Measurements from ENCODE around the gene NPR2. TPM values are rescaled to one million over a fixed set of nuclear protein-coding genes. Genes with fewer than 3 reads are reported as not detected.

Gene NPR2
- total RNA-seq: 1 to 10 TPM; 7.5 to 7.8 TPM

- ChIA-PET CTCF (interaction anchor here (1.4 to 4.8 kb wide), 3 partner anchors 34 to 91 kb away, joined by 4 to 34 read pairs (median 7); no protein-coding TSS in a partner anchor), POLR2A (no interaction called here)
- no peaks in the 10 kb centered on the region for H3K9me3 Mint-ChIP-seq
- intact Hi-C loops (cut with micrococcal nuclease): loop anchor here (2.0 kb wide), 2 partner anchors 35 to 91 kb away; no protein-coding TSS in a partner anchor
- peaks cover 10% of the 10 kb centered on the region for H3K36me3 Mint-ChIP-seq (ENCODE audit: low read depth)
- DNase-seq: no peak
- ATAC-seq: no peak
- H3K27ac Mint-ChIP-seq: no peak within 1 kb of the TSS
- peaks cover 8% of the 10 kb centered on the region for H3K4me1 Mint-ChIP-seq (ENCODE audit: low read depth)
- H3K4me3 Mint-ChIP-seq: no peak within 1 kb of the TSS
- no peak for TF ChIP-seq CTCF (IDR thresholded peaks at IDR 0.05)
- no peaks in the 10 kb centered on the region for H3K27me3 Mint-ChIP-seq
Observed at GRCh38 chr9:35791297-35791921, at the start of gene NPR2. Gene NPR2, plus strand, starts transcription at chr9:35791591. Its CDS starts 818 bp downstream, at chr9:35792409.

DNA sequence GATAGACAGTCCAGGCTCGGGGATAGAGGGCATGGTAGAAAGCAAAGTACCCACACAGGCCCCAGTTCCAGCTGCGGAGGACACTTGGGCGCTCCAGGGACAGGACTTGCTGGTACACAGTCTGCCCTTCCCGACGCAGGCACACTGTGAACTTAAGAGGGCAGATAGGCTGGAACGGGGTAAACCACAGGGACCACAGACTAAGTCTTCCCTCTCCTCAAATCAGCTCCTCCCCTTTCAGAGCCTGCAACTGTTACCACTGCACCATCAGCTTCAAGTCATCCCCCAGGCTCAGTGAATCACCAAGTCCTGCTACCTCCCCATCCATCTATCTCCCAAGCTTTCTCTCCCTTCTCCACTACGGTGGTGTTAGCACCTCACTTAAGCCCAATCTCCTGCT, 49.7 kb upstream of the NPR2 start:
- peak; percentile 25 for DNase-seq
- H3K27ac Mint-ChIP-seq: peak overlapping the region; percentile 23
- H3K4me1 Mint-ChIP-seq (ENCODE audit: low read depth): peaks cover 32% of the 10 kb centered on the region
- no peak for TF ChIP-seq CTCF (IDR thresholded peaks at IDR 0.05)
- no peaks in the 10 kb centered on the region for H3K9me3 Mint-ChIP-seq
- ChIA-PET POLR2A (interaction anchor here (1.0 kb wide), 1 partner anchor 84 kb away, joined by 3 read pairs; the partner anchor contains the start of genes CCDC107 and RMRP), CTCF (interaction anchor here (1.0 to 1.6 kb wide), 2 partner anchors 15 to 48 kb away, joined by 3 to 5 read pairs; no protein-coding TSS in a partner anchor)
- no peak overlapping the region for H3K4me3 Mint-ChIP-seq
- ATAC-seq: peak; percentile 56
- intact Hi-C loops (cut with micrococcal nuclease): no loop called here
- peaks cover 26% of the 10 kb centered on the region for H3K36me3 Mint-ChIP-seq (ENCODE audit: low read depth)
- H3K27me3 Mint-ChIP-seq: no peaks in the 10 kb centered on the region

DNA sequence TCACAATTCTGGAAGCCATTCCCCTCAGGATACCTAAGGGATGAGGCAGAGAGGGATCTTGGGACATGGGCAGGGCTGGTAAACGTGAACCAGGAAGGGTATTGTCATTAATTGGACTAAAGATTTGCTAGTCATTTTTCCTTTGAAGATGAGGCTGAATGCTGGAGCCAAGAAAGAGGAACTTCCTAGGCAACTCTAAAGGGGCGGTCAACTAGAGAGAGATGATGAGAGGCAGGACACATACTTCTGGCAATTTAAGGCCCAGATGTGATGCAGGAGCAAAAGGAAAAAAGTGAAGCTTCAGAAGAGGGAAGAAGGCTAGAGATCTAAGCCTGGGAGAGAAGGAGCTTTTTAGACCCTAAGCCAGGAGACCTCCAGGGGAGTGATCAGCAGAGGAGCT, 47.9 kb upstream of the NPR2 start:
- intact Hi-C loops (cut with micrococcal nuclease): no loop called here
- no peaks in the 10 kb centered on the region for H3K27me3 Mint-ChIP-seq
- POLR2A ChIA-PET: interaction anchor here (1.1 kb wide), 2 partner anchors 8 to 16 kb away, joined by 4 to 7 read pairs; no protein-coding TSS in a partner anchor
- no peak overlapping the region for H3K27ac Mint-ChIP-seq
- H3K9me3 Mint-ChIP-seq: no peaks in the 10 kb centered on the region
- CTCF ChIA-PET: interaction anchor here (1.7 to 6.6 kb wide), 4 partner anchors 8 to 139 kb away, joined by 4 to 51 read pairs (median 6); partner anchors contain the start of genes CREB3 and TLN1
- no peak for TF ChIP-seq CTCF (IDR thresholded peaks at IDR 0.05)
- H3K4me1 Mint-ChIP-seq (ENCODE audit: low read depth): peaks cover 45% of the 10 kb centered on the region
- DNase-seq (no peak), ATAC-seq (no peak)
- no peak overlapping the region for H3K4me3 Mint-ChIP-seq
- peaks cover 22% of the 10 kb centered on the region for H3K36me3 Mint-ChIP-seq (ENCODE audit: low read depth)

DNA sequence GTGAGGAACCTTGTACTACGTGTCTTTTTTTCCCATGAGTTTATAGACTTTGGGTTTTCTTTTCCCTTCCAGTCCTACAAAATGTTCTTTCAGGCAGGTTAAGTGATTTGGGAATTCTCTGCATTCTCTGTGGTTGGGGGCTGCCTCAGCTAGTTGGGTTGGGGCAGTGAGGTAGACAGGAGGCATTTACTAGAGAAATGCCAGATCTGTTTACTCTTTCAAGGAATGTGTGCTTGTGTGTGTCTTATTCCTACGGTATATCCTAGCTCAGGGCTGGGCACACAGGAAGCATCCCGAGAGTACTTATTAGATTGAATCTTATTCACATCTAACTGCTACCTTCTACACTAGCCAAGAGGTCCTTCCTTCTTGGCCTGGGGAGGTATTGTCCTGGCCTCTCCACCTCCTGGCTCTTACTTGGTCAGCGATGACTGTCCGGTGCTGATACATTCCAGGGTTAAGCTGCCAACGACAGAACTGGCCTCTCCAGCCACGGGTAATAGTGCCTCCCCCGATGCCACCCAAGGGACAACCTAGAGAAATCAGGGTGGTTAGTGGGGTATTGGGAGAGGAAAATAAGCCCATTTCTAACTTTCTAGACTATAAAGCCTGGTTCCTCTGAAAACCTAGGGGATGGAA, 47.4 kb upstream of the NPR2 start:
- no peak for TF ChIP-seq CTCF (IDR thresholded peaks at IDR 0.05)
- no peak overlapping the region for H3K4me3 Mint-ChIP-seq
- CTCF ChIA-PET: interaction anchor here (1.0 to 6.6 kb wide), 6 partner anchors 9 to 138 kb away, joined by 3 to 51 read pairs (median 4); partner anchors contain the start of genes ARHGEF39, CREB3 and TLN1
- ATAC-seq: no peak
- intact Hi-C loops (cut with micrococcal nuclease): no loop called here
- H3K9me3 Mint-ChIP-seq: no peaks in the 10 kb centered on the region
- peaks cover 45% of the 10 kb centered on the region for H3K4me1 Mint-ChIP-seq (ENCODE audit: low read depth)
- H3K27ac Mint-ChIP-seq: no peak overlapping the region
- H3K36me3 Mint-ChIP-seq (ENCODE audit: low read depth): peaks cover 16% of the 10 kb centered on the region
- no peaks in the 10 kb centered on the region for H3K27me3 Mint-ChIP-seq
- no peak for DNase-seq
- POLR2A ChIA-PET: interaction anchor here (1.1 to 1.8 kb wide), 3 partner anchors 11 to 16 kb away, joined by 4 read pairs; partner anchors contain the start of gene CREB3

All from activated CD8-positive, alpha-beta T cell treated with anti-CD3 and anti-CD28 coated beads for 36 hours (primary cell).